ENCODE results near the gene GIPC2. TPM values are rescaled to one million over a fixed set of nuclear protein-coding genes. Genes with fewer than 3 reads are reported as not detected.

The GIPC2 gene
- total RNA-seq, 1 experiment from 2014 or later, result 2.8 TPM

DNA sequence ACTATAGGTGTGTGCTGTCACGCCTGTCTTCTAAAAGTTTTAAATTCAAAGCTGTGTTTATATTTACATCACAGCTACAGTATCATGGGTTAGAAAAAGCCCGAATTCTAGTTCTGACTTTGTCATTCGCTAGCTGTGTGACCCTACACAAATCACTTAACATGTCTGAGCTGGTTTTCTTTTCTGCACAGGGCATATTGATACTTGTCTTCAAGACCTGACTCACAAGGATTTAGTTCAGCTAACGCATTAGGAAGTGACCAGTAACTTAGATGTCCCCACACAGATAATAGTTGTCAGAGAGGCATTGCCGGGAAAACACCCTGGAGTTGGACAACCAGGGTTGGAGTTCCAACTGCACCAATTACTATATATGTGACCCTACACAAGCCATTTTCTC, 25.9 kb downstream of the GIPC2 start:
- H3K4me1 Mint-ChIP-seq (ENCODE audit: low read depth, unreplicated experiment), result peaks cover 31% of the 10 kb centered on the region
- TF ChIP-seq, protein P1, sequence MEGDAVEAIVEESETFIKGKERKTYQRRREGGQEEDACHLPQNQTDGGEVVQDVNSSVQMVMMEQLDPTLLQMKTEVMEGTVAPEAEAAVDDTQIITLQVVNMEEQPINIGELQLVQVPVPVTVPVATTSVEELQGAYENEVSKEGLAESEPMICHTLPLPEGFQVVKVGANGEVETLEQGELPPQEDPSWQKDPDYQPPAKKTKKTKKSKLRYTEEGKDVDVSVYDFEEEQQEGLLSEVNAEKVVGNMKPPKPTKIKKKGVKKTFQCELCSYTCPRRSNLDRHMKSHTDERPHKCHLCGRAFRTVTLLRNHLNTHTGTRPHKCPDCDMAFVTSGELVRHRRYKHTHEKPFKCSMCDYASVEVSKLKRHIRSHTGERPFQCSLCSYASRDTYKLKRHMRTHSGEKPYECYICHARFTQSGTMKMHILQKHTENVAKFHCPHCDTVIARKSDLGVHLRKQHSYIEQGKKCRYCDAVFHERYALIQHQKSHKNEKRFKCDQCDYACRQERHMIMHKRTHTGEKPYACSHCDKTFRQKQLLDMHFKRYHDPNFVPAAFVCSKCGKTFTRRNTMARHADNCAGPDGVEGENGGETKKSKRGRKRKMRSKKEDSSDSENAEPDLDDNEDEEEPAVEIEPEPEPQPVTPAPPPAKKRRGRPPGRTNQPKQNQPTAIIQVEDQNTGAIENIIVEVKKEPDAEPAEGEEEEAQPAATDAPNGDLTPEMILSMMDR (IDR thresholded peaks at IDR 0.05; ENCODE audit: unreplicated experiment), result no peak
- DNase-seq, result no peak
- no peaks in the 10 kb centered on the region for H3K27me3 Mint-ChIP-seq (ENCODE audit: unreplicated experiment)
- CTCF ChIA-PET, result interaction anchor here (0.6 kb wide), 1 partner anchor 397 kb away, joined by 3 read pairs; no protein-coding TSS in a partner anchor
- H3K4me3 Mint-ChIP-seq (ENCODE audit: low read depth, unreplicated experiment), result no peak overlapping the region
- H3K36me3 Mint-ChIP-seq (ENCODE audit: insufficient read depth, unreplicated experiment), result no peaks in the 10 kb centered on the region
- no peaks in the 10 kb centered on the region for H3K9me3 Mint-ChIP-seq (ENCODE audit: low read depth, unreplicated experiment)
- no peak overlapping the region for H3K27ac Mint-ChIP-seq (ENCODE audit: unreplicated experiment)
- intact Hi-C loops (cut with micrococcal nuclease; ENCODE audit: unreplicated experiment), result no loop called here
- no TSS peak for BruUV-seq (replicated peaks)

DNA sequence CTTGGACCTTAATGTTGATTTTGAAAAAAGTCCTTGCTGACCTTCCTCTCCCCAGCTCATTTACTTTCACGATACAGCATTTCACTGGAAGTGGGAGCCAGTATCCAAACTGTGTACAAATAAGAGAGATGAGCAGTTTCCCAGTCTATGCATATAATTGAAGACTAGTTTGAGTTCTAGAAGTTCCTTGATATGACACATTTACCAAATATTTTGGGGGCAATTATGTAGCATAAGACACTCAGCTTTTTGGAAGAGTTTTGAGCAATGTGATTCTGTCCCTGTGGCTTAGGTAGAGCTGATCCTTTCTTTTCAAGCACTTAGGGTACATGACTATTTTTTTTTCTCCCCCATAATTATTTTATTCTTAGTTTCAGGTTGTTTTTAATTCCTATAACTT, 26.4 kb downstream of the GIPC2 start:
- Mint-ChIP-seq H3K4me1 (ENCODE audit: low read depth, unreplicated experiment) (peaks cover 31% of the 10 kb centered on the region), H3K36me3 (ENCODE audit: insufficient read depth, unreplicated experiment) (no peaks in the 10 kb centered on the region), H3K27me3 (ENCODE audit: unreplicated experiment) (no peaks in the 10 kb centered on the region), H3K4me3 (ENCODE audit: low read depth, unreplicated experiment) (no peak overlapping the region), H3K27ac (ENCODE audit: unreplicated experiment) (no peak overlapping the region), H3K9me3 (ENCODE audit: low read depth, unreplicated experiment) (no peaks in the 10 kb centered on the region)
- BruUV-seq (replicated peaks), result no TSS peak
- DNase-seq, result no peak
- TF ChIP-seq, protein P1 (IDR thresholded peaks at IDR 0.05; ENCODE audit: unreplicated experiment), result no peak
- CTCF ChIA-PET, result interaction anchor here (0.6 kb wide), 1 partner anchor 398 kb away, joined by 3 read pairs; no protein-coding TSS in a partner anchor
- intact Hi-C loops (cut with micrococcal nuclease; ENCODE audit: unreplicated experiment), result no loop called here

DNA sequence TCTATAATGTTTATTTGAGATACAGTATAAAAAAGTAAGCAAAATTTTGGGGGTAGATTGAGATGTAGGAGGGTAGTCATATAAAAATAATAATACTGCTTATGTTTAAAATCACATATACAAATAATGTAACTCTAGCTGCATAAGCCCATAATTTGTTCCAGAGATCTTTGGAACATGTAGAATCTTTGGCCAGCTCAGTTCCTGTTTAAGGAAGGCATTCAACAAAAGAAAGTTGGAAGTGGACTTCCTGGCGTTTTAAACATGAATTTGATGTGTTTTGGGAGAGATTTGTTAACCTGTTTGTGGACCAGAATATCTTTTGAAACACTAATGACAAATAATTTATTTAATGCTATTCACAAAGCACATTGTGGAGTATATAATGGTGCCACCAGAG, 27.7 kb downstream of the GIPC2 start:
- CTCF ChIA-PET, result no interaction called here
- BruUV-seq (replicated peaks), result no TSS peak
- intact Hi-C loops (cut with micrococcal nuclease; ENCODE audit: unreplicated experiment), result no loop called here
- Mint-ChIP-seq H3K9me3 (ENCODE audit: low read depth, unreplicated experiment) (no peaks in the 10 kb centered on the region), H3K27ac (ENCODE audit: unreplicated experiment) (no peak overlapping the region), H3K36me3 (ENCODE audit: insufficient read depth, unreplicated experiment) (no peaks in the 10 kb centered on the region), H3K27me3 (ENCODE audit: unreplicated experiment) (no peaks in the 10 kb centered on the region), H3K4me1 (ENCODE audit: low read depth, unreplicated experiment) (peaks cover 29% of the 10 kb centered on the region), H3K4me3 (ENCODE audit: low read depth, unreplicated experiment) (no peak overlapping the region)
- TF ChIP-seq, protein P1 (IDR thresholded peaks at IDR 0.05; ENCODE audit: unreplicated experiment), result no peak
- no peak for DNase-seq

DNA sequence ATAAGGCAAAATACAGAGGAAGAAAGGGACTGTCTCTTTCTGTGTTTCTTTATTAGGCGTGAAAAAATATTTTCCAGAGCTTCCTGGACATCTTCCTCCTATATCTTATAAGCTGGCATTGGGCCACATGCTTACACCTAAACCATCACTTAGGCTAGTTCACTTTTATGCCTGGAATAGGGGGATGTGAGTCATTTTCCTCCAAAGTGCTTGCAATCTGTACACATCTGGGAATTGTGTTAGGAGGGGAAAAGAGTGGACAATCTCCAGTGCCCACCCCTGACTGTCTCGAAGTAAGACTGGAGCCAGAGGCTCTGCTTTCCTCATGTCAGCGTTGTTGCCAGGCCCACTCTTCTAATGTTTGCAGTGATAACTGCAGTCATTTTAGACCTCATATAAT, 29.9 kb downstream of the GIPC2 start:
- TF ChIP-seq, protein P1 (IDR thresholded peaks at IDR 0.05; ENCODE audit: unreplicated experiment), result no peak
- no TSS peak for BruUV-seq (replicated peaks)
- intact Hi-C loops (cut with micrococcal nuclease; ENCODE audit: unreplicated experiment), result no loop called here
- no peaks in the 10 kb centered on the region for H3K9me3 Mint-ChIP-seq (ENCODE audit: low read depth, unreplicated experiment)
- H3K36me3 Mint-ChIP-seq (ENCODE audit: insufficient read depth, unreplicated experiment), result no peaks in the 10 kb centered on the region
- H3K4me1 Mint-ChIP-seq (ENCODE audit: low read depth, unreplicated experiment), result peaks cover 18% of the 10 kb centered on the region
- CTCF ChIA-PET, result no interaction called here
- H3K4me3 Mint-ChIP-seq (ENCODE audit: low read depth, unreplicated experiment), result no peak overlapping the region
- H3K27ac Mint-ChIP-seq (ENCODE audit: unreplicated experiment), result no peak overlapping the region
- no peaks in the 10 kb centered on the region for H3K27me3 Mint-ChIP-seq (ENCODE audit: unreplicated experiment)
- DNase-seq, result no peak

Measured in Calu3 (cell line).